SK-N-SH treated with all-trans-retinoic acid at 6 μM for 48 hours (cell line): ENCODE data around the gene PIK3R3.

Source experiments
- ATAC-seq: fragments of 200-7000 bp; cut with Tn5 transposase; 3 replicates; pipeline ENCODE4 v1.9.1; 2020; ENCODE audit warnings: mild to moderate bottlenecking, moderate library complexity
- ARNTL ChIP-seq: fragments of 450-650 bp; formaldehyde crosslinking; IDR thresholded peaks from 2 replicates; pipeline ENCODE4 v1.5.0; 2020; ENCODE audit warnings: low read depth, mild to moderate bottlenecking, moderate library complexity, borderline replicate concordance
- BACH2 ChIP-seq: fragments of 250-450 bp; sonication (Bioruptor Pico); IDR thresholded peaks from 2 replicates; pipeline ENCODE4 v1.9.0; 2021; ENCODE audit warnings: mild to moderate bottlenecking, borderline replicate concordance
- CSDC2 ChIP-seq: fragments of 250-450 bp; sonication (Bioruptor Pico); IDR thresholded peaks from 2 replicates; pipeline ENCODE4 v1.5.0; 2020; ENCODE audit warnings: mild to moderate bottlenecking, moderate library complexity
- GLIS3 ChIP-seq: fragments of 250-450 bp; sonication (Bioruptor Pico); IDR thresholded peaks from 2 replicates; pipeline ENCODE4 v1.5.0; 2020; ENCODE audit warnings: mild to moderate bottlenecking, moderate library complexity
- ISL1 ChIP-seq: fragments of 250-450 bp; sonication (Bioruptor Pico); IDR thresholded peaks from 2 replicates; pipeline ENCODE4 v2.1.2; 2022; ENCODE audit warnings: mild to moderate bottlenecking, moderate library complexity
- OSR1 ChIP-seq: fragments of 250-450 bp; sonication (Bioruptor Pico); IDR thresholded peaks from 2 replicates; pipeline ENCODE4 v1.8.0; 2022; ENCODE audit warnings: moderate library complexity, mild to moderate bottlenecking, inconsistent platforms
- PATZ1 ChIP-seq: fragments of 250-450 bp; sonication (Bioruptor Pico); IDR thresholded peaks from 2 replicates; pipeline ENCODE4 v1.8.0; 2020; ENCODE audit warnings: mild to moderate bottlenecking, moderate library complexity, borderline replicate concordance
- PPARA ChIP-seq: fragments of 250-450 bp; sonication (Bioruptor Pico); IDR thresholded peaks from 2 replicates; pipeline ENCODE4 v1.5.0; 2020; ENCODE audit warnings: mild to moderate bottlenecking, borderline replicate concordance
- RARB ChIP-seq: fragments of 250-450 bp; sonication (Bioruptor Pico); IDR thresholded peaks from 2 replicates; pipeline ENCODE4 v1.8.0; 2021; ENCODE audit warnings: mild to moderate bottlenecking, moderate library complexity
- SNAI2 ChIP-seq: fragments of 250-450 bp; sonication (Bioruptor Pico); IDR thresholded peaks from 2 replicates; pipeline ENCODE4 v1.5.0; 2020; ENCODE audit warnings: mild to moderate bottlenecking, moderate library complexity
- TCF4 ChIP-seq: fragments of 250-450 bp; sonication (Bioruptor Pico); IDR thresholded peaks from 2 replicates; pipeline ENCODE4 v1.8.0; 2021; ENCODE audit warnings: mild to moderate bottlenecking, moderate library complexity, borderline replicate concordance
- TOX ChIP-seq: fragments of 250-450 bp; sonication (Bioruptor Pico); IDR thresholded peaks from 2 replicates; pipeline ENCODE4 v1.8.0; 2021; ENCODE audit warnings: mild to moderate bottlenecking, moderate library complexity, borderline replicate concordance
- ZC3H10 ChIP-seq: fragments of 250-450 bp; sonication (Bioruptor Pico); IDR thresholded peaks from 2 replicates; pipeline ENCODE4 v1.5.1; 2021; ENCODE audit warnings: mild to moderate bottlenecking, moderate library complexity
- ZFP30 ChIP-seq: fragments of 450-650 bp; formaldehyde crosslinking; IDR thresholded peaks from 2 replicates; pipeline ENCODE4 v1.5.0; 2022; ENCODE audit warnings: mild to moderate bottlenecking, moderate library complexity
- ZNF565 ChIP-seq: fragments of 450-650 bp; formaldehyde crosslinking; conservative IDR thresholded peaks from 2 replicates; pipeline ENCODE4 v1.5.0; 2020; ENCODE audit warnings: low read depth, mild to moderate bottlenecking, moderate library complexity
- ZNF70 ChIP-seq: fragments of 450-650 bp; formaldehyde crosslinking; IDR thresholded peaks from 2 replicates; pipeline ENCODE4 v1.5.0; 2020; ENCODE audit warnings: mild to moderate bottlenecking, moderate library complexity
- ZNF8 ChIP-seq: fragments of 450-650 bp; formaldehyde crosslinking; IDR thresholded peaks from 2 replicates; pipeline ENCODE4 v1.5.0; 2020; ENCODE audit warnings: mild to moderate bottlenecking, moderate library complexity
- TF ChIP-seq, protein P1 (sequence below): fragments of 250-450 bp; sonication (Bioruptor Pico); IDR thresholded peaks from 2 replicates; pipeline ENCODE4 v1.8.0; 2021; ENCODE audit warnings: low read depth, mild to moderate bottlenecking, moderate library complexity, borderline replicate concordance
- TF ChIP-seq, protein P2 (sequence below): fragments of 250-450 bp; sonication (Bioruptor Pico); IDR thresholded peaks from 2 replicates; pipeline ENCODE4 v1.5.0; 2020; ENCODE audit warnings: mild to moderate bottlenecking, moderate library complexity

The PIK3R3 gene

GRCh38 chr1:46077644-46078043 is 54.8 kb downstream of the PIK3R3 start:
- ATAC-seq: no peak
- no peak for TF ChIP-seq ZNF8
- no peak for TF ChIP-seq PPARA
- no peak for TF ChIP-seq GLIS3 (CRISPR knock-in tag)
- no peak for TF ChIP-seq TCF4 (CRISPR knock-in tag)
- TF ChIP-seq SNAI2 (CRISPR knock-in tag): no peak
- TF ChIP-seq CSDC2 (CRISPR knock-in tag): no peak
- TF ChIP-seq TOX (CRISPR knock-in tag): no peak
- TF ChIP-seq ZNF565 (CRISPR knock-in tag): no peak
- TF ChIP-seq ZFP30 (CRISPR knock-in tag): no peak
- TF ChIP-seq PATZ1 (CRISPR knock-in tag): no peak
- TF ChIP-seq, protein P1, sequence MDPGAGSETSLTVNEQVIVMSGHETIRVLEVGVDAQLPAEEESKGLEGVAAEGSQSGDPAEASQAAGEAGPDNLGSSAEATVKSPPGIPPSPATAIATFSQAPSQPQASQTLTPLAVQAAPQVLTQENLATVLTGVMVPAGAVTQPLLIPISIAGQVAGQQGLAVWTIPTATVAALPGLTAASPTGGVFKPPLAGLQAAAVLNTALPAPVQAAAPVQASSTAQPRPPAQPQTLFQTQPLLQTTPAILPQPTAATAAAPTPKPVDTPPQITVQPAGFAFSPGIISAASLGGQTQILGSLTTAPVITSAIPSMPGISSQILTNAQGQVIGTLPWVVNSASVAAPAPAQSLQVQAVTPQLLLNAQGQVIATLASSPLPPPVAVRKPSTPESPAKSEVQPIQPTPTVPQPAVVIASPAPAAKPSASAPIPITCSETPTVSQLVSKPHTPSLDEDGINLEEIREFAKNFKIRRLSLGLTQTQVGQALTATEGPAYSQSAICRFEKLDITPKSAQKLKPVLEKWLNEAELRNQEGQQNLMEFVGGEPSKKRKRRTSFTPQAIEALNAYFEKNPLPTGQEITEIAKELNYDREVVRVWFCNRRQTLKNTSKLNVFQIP (CRISPR knock-in tag): no peak
- no peak for TF ChIP-seq OSR1 (CRISPR knock-in tag)
- TF ChIP-seq, protein P2, sequence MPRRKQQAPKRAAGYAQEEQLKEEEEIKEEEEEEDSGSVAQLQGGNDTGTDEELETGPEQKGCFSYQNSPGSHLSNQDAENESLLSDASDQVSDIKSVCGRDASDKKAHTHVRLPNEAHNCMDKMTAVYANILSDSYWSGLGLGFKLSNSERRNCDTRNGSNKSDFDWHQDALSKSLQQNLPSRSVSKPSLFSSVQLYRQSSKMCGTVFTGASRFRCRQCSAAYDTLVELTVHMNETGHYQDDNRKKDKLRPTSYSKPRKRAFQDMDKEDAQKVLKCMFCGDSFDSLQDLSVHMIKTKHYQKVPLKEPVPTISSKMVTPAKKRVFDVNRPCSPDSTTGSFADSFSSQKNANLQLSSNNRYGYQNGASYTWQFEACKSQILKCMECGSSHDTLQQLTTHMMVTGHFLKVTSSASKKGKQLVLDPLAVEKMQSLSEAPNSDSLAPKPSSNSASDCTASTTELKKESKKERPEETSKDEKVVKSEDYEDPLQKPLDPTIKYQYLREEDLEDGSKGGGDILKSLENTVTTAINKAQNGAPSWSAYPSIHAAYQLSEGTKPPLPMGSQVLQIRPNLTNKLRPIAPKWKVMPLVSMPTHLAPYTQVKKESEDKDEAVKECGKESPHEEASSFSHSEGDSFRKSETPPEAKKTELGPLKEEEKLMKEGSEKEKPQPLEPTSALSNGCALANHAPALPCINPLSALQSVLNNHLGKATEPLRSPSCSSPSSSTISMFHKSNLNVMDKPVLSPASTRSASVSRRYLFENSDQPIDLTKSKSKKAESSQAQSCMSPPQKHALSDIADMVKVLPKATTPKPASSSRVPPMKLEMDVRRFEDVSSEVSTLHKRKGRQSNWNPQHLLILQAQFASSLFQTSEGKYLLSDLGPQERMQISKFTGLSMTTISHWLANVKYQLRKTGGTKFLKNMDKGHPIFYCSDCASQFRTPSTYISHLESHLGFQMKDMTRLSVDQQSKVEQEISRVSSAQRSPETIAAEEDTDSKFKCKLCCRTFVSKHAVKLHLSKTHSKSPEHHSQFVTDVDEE (CRISPR knock-in tag): no peak
- no peak for TF ChIP-seq RARB (CRISPR knock-in tag)
- TF ChIP-seq, all 23 proteins: peak for 0

DNA sequence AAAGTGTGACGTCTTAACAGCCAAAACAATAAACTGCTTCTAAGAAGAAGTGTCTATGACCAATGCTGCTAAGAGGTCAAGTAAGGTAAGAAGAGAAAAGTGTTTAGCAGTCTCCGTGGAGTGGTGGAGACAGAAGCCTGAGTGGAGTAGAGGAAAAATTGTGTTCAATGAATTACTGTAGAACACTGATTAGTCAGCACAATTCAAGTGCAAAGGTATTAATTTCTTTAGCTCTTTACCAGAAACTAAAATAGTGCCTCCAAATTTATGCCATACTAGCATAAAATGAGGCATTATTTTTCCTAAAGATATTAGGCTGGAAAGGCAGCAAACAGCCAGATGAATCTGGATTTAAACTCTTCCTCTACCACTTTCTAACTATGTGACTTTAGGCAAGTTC is 56.1 kb downstream of the PIK3R3 start:
- TF ChIP-seq ZNF70 (no peak), ZNF8 (no peak), CSDC2 (CRISPR knock-in tag) (no peak), GLIS3 (CRISPR knock-in tag) (no peak), SNAI2 (CRISPR knock-in tag) (no peak), TOX (CRISPR knock-in tag) (no peak), ZC3H10 (CRISPR knock-in tag) (no peak)
- TF ChIP-seq, protein P2 (CRISPR knock-in tag): no peak
- ATAC-seq: no peak

- no peak for ATAC-seq
- TF ChIP-seq, protein P1 (CRISPR knock-in tag): no peak
- TF ChIP-seq ZNF70: no peak
- no peak for TF ChIP-seq ARNTL
- no peak for TF ChIP-seq BACH2
- TF ChIP-seq GLIS3 (CRISPR knock-in tag): no peak
- TF ChIP-seq ZFP30 (CRISPR knock-in tag): no peak
- TF ChIP-seq SNAI2 (CRISPR knock-in tag): no peak
- TF ChIP-seq TOX (CRISPR knock-in tag): no peak
- no peak for TF ChIP-seq ZNF565 (CRISPR knock-in tag)
- TF ChIP-seq ISL1 (CRISPR knock-in tag): no peak
- TF ChIP-seq OSR1 (CRISPR knock-in tag): no peak
These were observed 59.5 kb downstream of the PIK3R3 start for GRCh38 chr1:46072975-46073374.
